SK-N-SH (cell line): ENCODE results near the gene NCAN. TPM values are rescaled to one million over a fixed set of nuclear protein-coding genes. Genes with fewer than 3 reads are reported as not detected.

Source experiments
- CTCF ChIA-PET: fragments of 300-600, 350-600 bp; formaldehyde crosslinking; extraction: SDS; loops from one replicate; lab custom pipeline; 2021; lab: Yijun Ruan, JAX
- POLR2A ChIA-PET: fragments of 350-600 bp; sonication (Branson Sonifier 250); formaldehyde crosslinking; extraction: SDS; loops from one replicate; lab custom pipeline; 2020; ENCODE audit warnings: antibody characterized with exemption, inconsistent platforms; lab: Yijun Ruan, JAX
- DNase-seq: peaks from one replicate; pipeline ENCODE4 v3.0.0; 2012
- H2AFZ ChIP-seq: fragments of 200-600 bp; sonication (generic); 2 replicates; pipeline ENCODE4 v1.8.1; 2016; ENCODE audit warnings: antibody characterized with exemption, mild to moderate bottlenecking, low read depth
- H3F3A ChIP-seq: fragments of 200-600 bp; sonication (generic); replicated peaks from 2 replicates; pipeline ENCODE3; 2016; ENCODE audit warnings: antibody characterized with exemption, mild to moderate bottlenecking; ENCODE audit not compliant: insufficient read depth
- H3K27ac ChIP-seq, 2 experiments: fragments of 200-500 bp in 1 of 2; fragments of 200-600 bp in 1 of 2; sonication (Bioruptor generic) in 1 of 2; sonication (generic), shearing (Covaris generic) in 1 of 2; 2 replicates each; pipeline versions ENCODE4 v1.5.1 to v1.6.1; 2014 to 2016; ENCODE audit warnings: low read depth in 2 of 2, inconsistent platforms in 1 of 2, low read length in 1 of 2, mild to moderate bottlenecking in 1 of 2, mixed read lengths in 1 of 2
- H3K27me3 ChIP-seq: fragments of 200-600 bp; sonication (generic), shearing (Covaris generic); 2 replicates; pipeline ENCODE4 v1.6.1; 2016; ENCODE audit warnings: mixed run types; ENCODE audit not compliant: insufficient read depth
- H3K36me3 ChIP-seq, 2 experiments: fragments of 200-500 bp in 1 of 2; fragments of 200-600 bp in 1 of 2; sonication (Bioruptor generic) in 1 of 2; sonication (generic) in 1 of 2; replicated peaks in 1 of 2; 2 replicates each; pipeline versions ENCODE3 to v1.5.1; 2014 to 2016; ENCODE audit warnings: low read length in 1 of 2, mild to moderate bottlenecking in 1 of 2; ENCODE audit not compliant: insufficient read depth in 2 of 2, control insufficient read depth in 1 of 2
- H3K4me1 ChIP-seq, 2 experiments: fragments of 200-500 bp in 1 of 2; fragments of 200-600 bp in 1 of 2; sonication (Bioruptor generic) in 1 of 2; sonication (generic), shearing (Covaris generic) in 1 of 2; 2 replicates each; pipeline versions ENCODE4 v1.5.1 to v1.6.1; 2014 to 2016; ENCODE audit warnings: low read depth in 1 of 2, low read length in 1 of 2, mixed run types in 1 of 2; ENCODE audit not compliant: insufficient read depth in 2 of 2, control insufficient read depth in 1 of 2
- H3K4me2 ChIP-seq: fragments of 200-600 bp; sonication (generic), shearing (Covaris generic); 2 replicates; pipeline ENCODE4 v1.6.1; 2017; ENCODE audit warnings: mixed run types
- H3K4me3 ChIP-seq, 2 experiments: fragments of 200-500 bp in 1 of 2; fragments of 200-600 bp in 1 of 2; sonication (Bioruptor generic) in 1 of 2; sonication (generic), shearing (Covaris generic) in 1 of 2; 2 replicates each; pipeline versions ENCODE4 v1.5.1 to v1.8.1; 2014 to 2016; ENCODE audit warnings: low read depth in 2 of 2, inconsistent platforms in 1 of 2, low read length in 1 of 2, mild to moderate bottlenecking in 1 of 2, mixed read lengths in 1 of 2, moderate library complexity in 1 of 2
- H3K79me2 ChIP-seq: fragments of 200-600 bp; sonication (generic); 2 replicates; pipeline ENCODE4 v1.8.1; 2017; ENCODE audit warnings: mild to moderate bottlenecking; ENCODE audit not compliant: insufficient read depth
- H3K9ac ChIP-seq: fragments of 200-600 bp; sonication (generic); 2 replicates; pipeline ENCODE4 v1.6.1; 2017; ENCODE audit warnings: mixed run types
- H3K9me2 ChIP-seq: fragments of 200-600 bp; sonication (generic); 2 replicates; pipeline ENCODE4 v1.6.1; 2017; ENCODE audit warnings: mixed run types
- H3K9me3 ChIP-seq: fragments of 200-600 bp; sonication (generic); 2 replicates; pipeline ENCODE4 v1.6.1; 2017; ENCODE audit warnings: mixed run types, mild to moderate bottlenecking, moderate library complexity
- H4K20me1 ChIP-seq: fragments of 200-600 bp; sonication (generic); 2 replicates; pipeline ENCODE4 v1.6.1; 2017; ENCODE audit warnings: mild to moderate bottlenecking, mixed run types; ENCODE audit not compliant: insufficient read depth
- EZH2phosphoT487 ChIP-seq: fragments of 200-600 bp; sonication (generic); IDR thresholded peaks from 2 replicates; pipeline ENCODE4 v1.6.1; 2017; ENCODE audit warnings: low read depth, mixed run types, mild to moderate bottlenecking, antibody characterized with exemption, moderate library complexity, borderline replicate concordance
- FOSL2 ChIP-seq: IDR thresholded peaks from 2 replicates; pipeline ENCODE4 v1.4.0; 2012; ENCODE audit warnings: low read depth, mild to moderate bottlenecking, moderate library complexity, borderline replicate concordance
- FOXJ3 ChIP-seq: sonication (generic); formaldehyde crosslinking; IDR thresholded peaks from 2 replicates; pipeline ENCODE4 v1.5.1; 2020; ENCODE audit warnings: mild to moderate bottlenecking, missing genetic modification reagents
- FOXM1 ChIP-seq: IDR thresholded peaks from 2 replicates; pipeline ENCODE4 v1.4.0; 2012; ENCODE audit warnings: low read depth, mild to moderate bottlenecking
- GABPA ChIP-seq: IDR thresholded peaks from 2 replicates; pipeline ENCODE4 v1.4.0; 2012; ENCODE audit warnings: low read depth, mild to moderate bottlenecking
- MXI1 ChIP-seq: IDR thresholded peaks from 2 replicates; pipeline ENCODE4 v1.6.1; 2012; ENCODE audit warnings: mild to moderate bottlenecking, low read depth, low read length, improper control_type of control experiment
- NRF1 ChIP-seq: IDR thresholded peaks from 2 replicates; pipeline ENCODE4 v1.6.1; 2012; ENCODE audit warnings: low read depth, mild to moderate bottlenecking, low read length
- RAD21 ChIP-seq: IDR thresholded peaks from 2 replicates; pipeline ENCODE4 v1.6.1; 2012; ENCODE audit warnings: mild to moderate bottlenecking, low read length
- RFX5 ChIP-seq: IDR thresholded peaks from 2 replicates; pipeline ENCODE4 v1.6.1; 2012; ENCODE audit warnings: mild to moderate bottlenecking, improper control_type of control experiment, low read length
- SIN3A ChIP-seq: IDR thresholded peaks from 2 replicates; pipeline ENCODE4 v1.6.1; 2012; ENCODE audit warnings: low read depth, mild to moderate bottlenecking, low read length, moderate library complexity, borderline replicate concordance
- WGBS: methylation state at CpG from one replicate; pipeline ENCODE4 v1.1.6; 2017; ENCODE audit warnings: low lambda C conversion rate; 5-methylcytosine and 5-hydroxymethylcytosine counted together
- polyA plus RNA-seq, 3 experiments: library from polyadenylated mRNA; depleted of rRNA; stranded (reverse); fragments of >200 nt; gene quantifications; 2 replicates each; pipeline ENCODE4 v1.2.3, GENCODE V29; 2012
- TF ChIP-seq, protein P1 (sequence below): IDR thresholded peaks from 2 replicates; pipeline ENCODE4 v1.4.0; 2012; ENCODE audit warnings: low read depth, borderline replicate concordance

NCAN gene
- polyA plus RNA-seq, 1 of the 3 experiments (the other 2 are of a cell fraction): 0.03 TPM

DNA sequence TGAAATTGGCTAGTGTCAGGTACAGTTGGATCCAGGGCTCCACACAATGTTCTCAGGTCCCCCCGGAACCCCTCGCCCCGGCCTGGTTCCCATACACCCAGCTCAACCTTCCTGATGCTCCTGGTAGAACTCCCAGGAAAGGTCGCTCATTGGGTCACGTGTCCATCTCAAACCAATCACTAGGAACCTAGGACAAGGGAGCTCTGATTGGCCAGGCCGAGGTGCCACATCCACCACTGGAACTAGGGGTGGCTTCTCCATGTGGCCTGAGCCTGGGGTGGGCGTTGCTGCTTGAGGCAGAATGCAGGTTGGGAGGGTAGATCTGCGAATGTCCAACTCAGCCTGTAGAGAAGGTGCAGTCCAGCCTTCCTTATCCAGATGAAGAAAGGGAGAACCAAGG is 34.8 kb upstream of the NCAN start:
- Histone ChIP-seq H3K9me3 (no peaks in the 10 kb centered on the region), H4K20me1 (no peaks in the 10 kb centered on the region), H3K9me2 (no peaks in the 10 kb centered on the region), H3K27me3 (no peaks in the 10 kb centered on the region), H2AFZ (no peak overlapping the region), H3K36me3 (peaks cover 0 to 5% of the 10 kb centered on the region in 2 experiments), H3K4me1 (no peaks in the 10 kb centered on the region; a peak in 1 of 4 replicates), H3K79me2 (no peaks in the 10 kb centered on the region), H3F3A (no peaks in the 10 kb centered on the region), H3K4me2 (no peak overlapping the region), H3K27ac (no peak overlapping the region), H3K4me3 (no peak overlapping the region), H3K9ac (no peak overlapping the region)
- CTCF ChIA-PET: interaction anchor here (0.9 to 10.6 kb wide), 8 partner anchors 9 to 605 kb away, joined by 3 to 99 read pairs (median 8); partner anchors contain the start of genes BORCS8, RFXANK and UBA52
- POLR2A ChIA-PET: interaction anchor here (0.6 kb wide), 1 partner anchor 18 kb away, joined by 7 read pairs; no protein-coding TSS in a partner anchor
- 89% methylated on average over 6 of the region's 8 CpGs for WGBS
- no peak for DNase-seq
- TF ChIP-seq FOXM1 (no peak), MXI1 (no peak), GABPA (no peak), EZH2phosphoT487 (no peak), FOSL2 (no peak), NRF1 (no peak), SIN3A (no peak), RAD21 (no peak), FOXJ3 (CRISPR knock-in tag) (no peak), RFX5 (no peak)
- TF ChIP-seq, protein P1, sequence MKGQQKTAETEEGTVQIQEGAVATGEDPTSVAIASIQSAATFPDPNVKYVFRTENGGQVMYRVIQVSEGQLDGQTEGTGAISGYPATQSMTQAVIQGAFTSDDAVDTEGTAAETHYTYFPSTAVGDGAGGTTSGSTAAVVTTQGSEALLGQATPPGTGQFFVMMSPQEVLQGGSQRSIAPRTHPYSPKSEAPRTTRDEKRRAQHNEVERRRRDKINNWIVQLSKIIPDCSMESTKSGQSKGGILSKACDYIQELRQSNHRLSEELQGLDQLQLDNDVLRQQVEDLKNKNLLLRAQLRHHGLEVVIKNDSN: no peak
- TF ChIP-seq, all 33 proteins: peak for 0

DNA sequence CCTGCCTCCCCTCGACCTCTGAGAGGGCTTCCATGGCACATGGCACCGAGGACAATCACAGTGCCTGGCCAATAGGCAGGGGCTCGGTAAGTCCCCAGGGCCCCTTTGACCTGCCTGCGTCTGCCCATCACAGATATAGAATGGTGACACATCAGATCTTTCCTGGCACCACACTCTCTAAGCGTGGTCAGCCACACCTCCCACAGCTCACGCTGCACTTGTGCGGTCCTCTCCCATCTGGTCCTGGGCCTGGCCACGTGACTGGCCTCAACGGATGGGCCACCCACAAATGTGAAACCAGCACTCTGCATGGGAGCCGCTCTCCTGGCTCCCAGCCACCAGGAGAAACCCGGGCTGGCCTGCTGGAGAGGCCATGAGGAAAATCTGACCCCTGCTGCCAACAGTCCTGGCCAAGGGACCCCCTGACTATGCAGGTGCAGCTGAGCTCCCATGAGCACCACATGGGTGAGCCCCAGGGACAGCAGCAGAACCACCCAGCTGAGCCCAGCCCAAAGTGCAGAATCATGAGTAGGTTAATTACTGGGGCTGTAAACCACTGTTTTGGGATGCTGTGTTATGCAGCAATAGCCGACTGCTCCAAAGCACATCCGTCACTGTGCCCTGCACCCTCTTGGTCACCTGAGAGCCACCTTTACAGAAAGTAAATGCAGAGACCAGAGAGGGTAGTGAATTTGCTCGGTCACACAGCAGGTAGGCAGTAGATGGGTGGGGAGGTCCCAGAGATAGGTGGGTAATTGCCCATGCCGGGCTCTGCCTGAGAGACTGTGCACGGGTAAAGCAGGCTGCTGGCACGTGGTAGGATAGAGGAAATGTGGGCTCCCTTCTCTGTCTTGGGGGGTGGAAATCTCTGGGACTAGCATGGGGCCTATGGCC is 32.0 kb upstream of the NCAN start:
- H3K9me2 ChIP-seq: no peaks in the 10 kb centered on the region
- H3K27ac ChIP-seq: no peak overlapping the region
- H3K9me3 ChIP-seq: no peaks in the 10 kb centered on the region
- WGBS: 93% methylated on average over 15 of the region's 17 CpGs
- peaks cover 0 to 11% of the 10 kb centered on the region in 2 experiments for H3K36me3 ChIP-seq
- no peak overlapping the region for H2AFZ ChIP-seq
- no peak overlapping the region for H3K9ac ChIP-seq
- no peaks in the 10 kb centered on the region for H3F3A ChIP-seq
- H3K4me2 ChIP-seq: no peak overlapping the region
- POLR2A ChIA-PET: no interaction called here
- H3K79me2 ChIP-seq: 0 out of 2 replicates have a peak, but pooled peaks cover 1% of the 10 kb centered on the region
- no peak overlapping the region for H3K4me3 ChIP-seq
- CTCF ChIA-PET: no interaction called here
- no peak for TF ChIP-seq EZH2phosphoT487
- no peaks in the 10 kb centered on the region for H3K27me3 ChIP-seq
- H3K4me1 ChIP-seq: no peaks in the 10 kb centered on the region
- DNase-seq: no peak
- no peaks in the 10 kb centered on the region for H4K20me1 ChIP-seq
